GM18951 (cell line): ENCODE data around the gene IGFBP3.

Source experiments
- POLR2A ChIP-seq: IDR thresholded peaks from 4 replicates; pipeline ENCODE4 v1.6.1; 2011; ENCODE audit warnings: mild to moderate bottlenecking; ENCODE audit not compliant: insufficient read length, insufficient read depth; ENCODE audit errors: extremely low read depth
- in situ Hi-C: fragments of 300-500 bp; cut with MboI; formaldehyde crosslinking; loops from one replicate; pipeline ENCODE4 v1.12.0; 2022; ENCODE audit warnings: low sequenced_read_pairs, mixed read lengths, inconsistent platforms; ENCODE audit not compliant: unreplicated experiment

Gene IGFBP3

GRCh38 chr7:45919231-45919784 is 1.8 kb downstream of the IGFBP3 start:
- TF ChIP-seq POLR2A, result no peak
- in situ Hi-C loops, result loop anchor here (25.0 kb wide), 2 partner anchors 1168 to 1268 kb away; no protein-coding TSS in a partner anchor

GRCh38 chr7:45918556-45918955 is 2.5 kb downstream of the IGFBP3 start:
- in situ Hi-C loops, result loop anchor here (25.0 kb wide), 2 partner anchors 1169 to 1269 kb away; no protein-coding TSS in a partner anchor
- no peak for TF ChIP-seq POLR2A

- no peak for TF ChIP-seq POLR2A
- in situ Hi-C loops, result loop anchor here (25.0 kb wide), 2 partner anchors 1170 to 1270 kb away; no protein-coding TSS in a partner anchor
These were observed 3.4 kb downstream of the IGFBP3 start for GRCh38 chr7:45917658-45918057.

GRCh38 chr7:45917064-45917463 is 4.0 kb downstream of the IGFBP3 start:
- no peak for TF ChIP-seq POLR2A
- in situ Hi-C loops, result loop anchor here (25.0 kb wide), 2 partner anchors 1170 to 1270 kb away; no protein-coding TSS in a partner anchor

GRCh38 chr7:45915606-45916005 is 5.5 kb downstream of the IGFBP3 start:
- no peak for TF ChIP-seq POLR2A
- in situ Hi-C loops, result loop anchor here (25.0 kb wide), 2 partner anchors 1172 to 1272 kb away; no protein-coding TSS in a partner anchor

GRCh38 chr7:45914911-45915310 is 6.2 kb downstream of the IGFBP3 start:
- in situ Hi-C loops, result loop anchor here (25.0 kb wide), 2 partner anchors 1172 to 1272 kb away; no protein-coding TSS in a partner anchor
- TF ChIP-seq POLR2A, result no peak

- in situ Hi-C loops, result loop anchor here (25.0 kb wide), 2 partner anchors 1174 to 1274 kb away; no protein-coding TSS in a partner anchor
- TF ChIP-seq POLR2A, result no peak
These were observed 8.1 kb downstream of the IGFBP3 start for GRCh38 chr7:45912972-45913371.

GRCh38 chr7:45911311-45911710 is 9.8 kb downstream of the IGFBP3 start:
- in situ Hi-C loops, result loop anchor here (25.0 kb wide), 2 partner anchors 1176 to 1276 kb away; no protein-coding TSS in a partner anchor
- TF ChIP-seq POLR2A, result no peak

GRCh38 chr7:45910855-45911254 is 10.2 kb downstream of the IGFBP3 start:
- no peak for TF ChIP-seq POLR2A
- in situ Hi-C loops, result loop anchor here (25.0 kb wide), 2 partner anchors 1176 to 1276 kb away; no protein-coding TSS in a partner anchor

GRCh38 chr7:45909561-45909960 is 11.5 kb downstream of the IGFBP3 start:
- no peak for TF ChIP-seq POLR2A

GRCh38 chr7:45902820-45903219 is 18.3 kb downstream of the IGFBP3 start:
- in situ Hi-C loops, result loop anchor here (25.0 kb wide), 2 partner anchors 1184 to 1284 kb away; no protein-coding TSS in a partner anchor
- no peak for TF ChIP-seq POLR2A

More at GRCh38 chr7:45909561-45909960, 11.5 kb downstream of the IGFBP3 start:
- in situ Hi-C loops, result loop anchor here (25.0 kb wide), 2 partner anchors 1178 to 1278 kb away; no protein-coding TSS in a partner anchor

- in situ Hi-C loops, result loop anchor here (25.0 kb wide), 2 partner anchors 1186 to 1286 kb away; no protein-coding TSS in a partner anchor
- TF ChIP-seq POLR2A, result no peak
These were observed 19.5 kb downstream of the IGFBP3 start for GRCh38 chr7:45901566-45901965.

GRCh38 chr7:45898222-45898621 is 22.9 kb downstream of the IGFBP3 start:
- TF ChIP-seq POLR2A, result no peak
- in situ Hi-C loops, result no loop called here
